Epithelial cell of prostate (primary cell): ENCODE data around the gene GRB14.
"Not testable (repeated sequence)": the region's sequence is repeated elsewhere in the genome, so short reads cannot be mapped to it uniquely, and the experiment has no call there.

ENCODE experiments used
- DNase-seq: peaks from one replicate; pipeline ENCODE4 v3.0.0-alpha.2; 2011; ENCODE audit warnings: low read depth, low spot score
- H3K27ac ChIP-seq: fragments of 450-650 bp; 2 replicates; pipeline ENCODE4 v1.5.1; 2017; ENCODE audit warnings: mild to moderate bottlenecking

Gene GRB14

DNA sequence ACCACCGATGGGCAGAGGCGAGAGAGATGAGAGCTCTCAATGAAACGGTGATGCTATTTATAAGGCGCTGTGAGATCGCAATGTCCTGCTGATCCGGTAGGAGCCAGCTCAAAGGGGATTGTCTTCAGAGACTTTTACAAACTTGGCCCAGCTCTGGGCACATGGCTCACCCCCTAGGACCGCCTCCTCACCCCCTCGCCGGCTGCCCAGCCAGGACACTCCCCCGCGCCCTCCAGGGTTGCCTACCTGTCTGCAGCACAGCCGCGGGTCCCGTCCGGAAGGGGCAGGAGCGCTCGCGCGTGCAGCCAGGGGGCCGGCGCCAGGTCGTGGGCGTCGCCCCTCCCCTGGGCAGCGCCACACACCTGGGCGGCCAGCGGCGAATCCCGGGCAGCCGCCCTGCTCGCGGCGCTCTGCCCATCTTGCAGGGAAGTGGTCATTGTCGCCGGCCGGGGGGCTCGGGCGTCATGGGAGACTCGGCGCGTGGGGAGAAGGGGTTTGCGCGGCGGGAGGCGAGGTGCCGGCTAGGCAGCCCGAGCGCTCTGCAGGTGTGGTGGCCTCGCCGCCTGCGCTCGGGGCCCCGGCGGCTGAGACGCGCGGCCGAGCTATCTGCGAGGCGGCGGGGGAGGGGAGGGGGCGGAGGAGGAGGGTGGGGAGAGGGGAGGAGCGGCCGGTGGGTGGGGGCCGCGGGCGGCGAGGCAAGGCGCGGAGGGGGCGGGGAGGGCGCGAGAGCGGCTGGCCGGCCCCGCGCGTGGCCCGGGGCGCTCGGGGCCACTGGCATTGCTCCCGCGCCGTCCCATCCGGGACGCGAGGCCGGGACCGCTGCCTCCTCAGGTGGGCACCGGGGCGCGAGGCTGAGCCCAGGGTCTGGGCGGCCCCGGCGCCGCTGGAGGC, at the start of gene GRB14:
Gene GRB14 (minus strand): TSS at position 610 of the 891 bp plus-strand sequence. CDS start 173 bp downstream, at position 437.
- no peak for DNase-seq
- H3K27ac ChIP-seq: no peak within 1 kb of the TSS

DNA sequence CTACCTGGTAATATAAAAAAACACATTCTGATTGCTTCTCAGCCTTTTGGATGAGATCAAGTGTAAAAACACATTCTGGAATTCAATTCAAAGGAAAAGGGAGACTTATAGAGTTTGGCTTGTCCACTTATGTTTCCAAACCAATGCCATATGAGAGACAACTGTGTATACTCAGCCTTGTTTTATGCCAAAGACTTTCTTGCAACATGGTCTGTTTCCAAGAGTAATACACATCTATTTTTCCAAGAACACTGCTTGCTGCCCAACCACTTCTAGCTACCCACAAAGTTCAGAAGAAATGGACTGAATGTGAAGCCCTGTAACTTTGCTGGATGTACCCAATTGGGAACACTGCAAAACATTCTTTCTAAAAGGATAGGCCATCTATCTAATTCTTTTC, 48.0 kb upstream of the GRB14 start:
- DNase-seq: no peak
- no peak overlapping the region for H3K27ac ChIP-seq

GRCh38 chr2:164667566-164667965, 46.3 kb upstream of the GRB14 start:
- no peak for DNase-seq
- no peak overlapping the region for H3K27ac ChIP-seq

- H3K27ac ChIP-seq: no peak overlapping the region
- no peak for DNase-seq
Observed at GRCh38 chr2:164664070-164664469, 42.8 kb upstream of the GRB14 start.

- DNase-seq: no peak
- no peak overlapping the region for H3K27ac ChIP-seq
Observed at GRCh38 chr2:164662868-164663631, 41.8 kb upstream of the GRB14 start.

DNA sequence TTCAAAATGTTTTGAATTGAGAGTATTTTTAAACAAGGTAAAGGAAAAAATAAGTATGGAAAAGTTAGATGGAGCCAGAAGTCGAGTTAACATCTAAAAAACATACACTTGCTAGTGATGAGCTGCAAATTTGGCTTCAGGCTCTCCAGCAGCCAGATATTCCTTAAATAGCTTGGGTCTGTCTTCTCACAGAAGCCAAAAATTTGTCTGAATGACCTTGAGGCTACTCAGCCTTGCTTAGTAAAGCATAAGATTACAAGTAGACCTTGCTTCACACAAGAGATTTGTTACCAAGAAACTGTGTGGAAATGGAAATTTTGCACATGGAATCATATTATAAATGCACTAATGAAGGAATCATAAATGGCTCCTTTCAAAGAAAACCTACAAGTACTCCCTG, 40.8 kb upstream of the GRB14 start:
- DNase-seq: no peak
- H3K27ac ChIP-seq: peak overlapping the region; percentile 13

DNA sequence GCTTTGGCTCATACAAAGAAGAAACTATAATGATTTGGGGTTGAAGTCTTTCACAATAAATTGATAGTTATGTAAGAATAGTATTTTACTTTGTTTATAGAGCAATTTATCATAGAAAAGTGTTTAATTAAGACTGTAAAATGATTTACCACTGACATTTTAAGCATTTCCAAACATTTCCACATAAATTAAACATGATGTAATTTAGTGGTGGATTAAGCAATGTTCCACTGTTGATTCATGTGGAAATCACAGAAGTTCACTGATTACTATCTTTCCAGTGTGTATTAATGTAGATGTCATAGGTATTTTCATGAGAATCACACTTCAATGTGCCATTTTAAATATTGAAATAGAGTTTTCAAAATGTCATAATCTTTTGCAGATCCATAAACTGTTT, 40.1 kb upstream of the GRB14 start:
- peak overlapping the region; percentile 13 for H3K27ac ChIP-seq
- no peak for DNase-seq

DNA sequence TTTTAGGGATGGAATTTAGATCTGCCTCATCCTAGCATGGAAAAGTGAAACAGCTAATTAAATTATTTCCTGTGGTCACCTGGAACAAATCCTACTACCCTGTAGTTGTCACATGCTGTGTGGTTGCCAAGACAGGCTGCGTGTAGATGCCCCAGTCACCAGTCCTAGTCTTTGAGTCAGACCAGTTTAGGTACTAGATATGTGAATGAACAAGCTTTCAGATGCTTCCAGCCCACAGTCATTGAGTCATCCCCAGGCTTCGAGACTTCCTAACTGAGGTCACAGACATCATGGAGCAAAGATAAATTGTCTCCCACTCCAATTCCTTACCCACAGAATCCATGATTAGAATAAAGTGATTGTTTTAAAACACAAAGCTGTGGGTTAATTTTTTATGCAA, 35.8 kb upstream of the GRB14 start:
- H3K27ac ChIP-seq: peak overlapping the region; percentile 40
- peak; percentile 91 for DNase-seq

DNA sequence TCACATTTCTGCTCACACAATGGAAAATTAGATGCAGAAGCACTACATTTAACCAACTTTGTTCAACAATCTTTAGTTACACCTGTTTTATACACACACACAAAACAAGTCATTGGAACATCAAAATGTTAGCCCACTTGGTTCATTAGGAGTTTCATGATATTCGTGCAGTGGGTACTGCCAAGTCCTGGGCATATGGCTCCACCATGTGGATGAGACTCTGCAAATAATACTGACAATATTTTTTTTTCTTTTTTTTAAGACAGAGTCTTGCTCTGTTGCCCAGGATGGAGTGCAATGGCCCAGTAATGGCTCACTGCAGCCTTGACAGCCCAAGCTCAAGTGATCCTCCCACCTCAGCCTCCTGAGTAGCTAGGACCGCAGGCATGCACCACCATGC, 34.5 kb upstream of the GRB14 start:
- no peak for DNase-seq
- no peak overlapping the region for H3K27ac ChIP-seq

DNA sequence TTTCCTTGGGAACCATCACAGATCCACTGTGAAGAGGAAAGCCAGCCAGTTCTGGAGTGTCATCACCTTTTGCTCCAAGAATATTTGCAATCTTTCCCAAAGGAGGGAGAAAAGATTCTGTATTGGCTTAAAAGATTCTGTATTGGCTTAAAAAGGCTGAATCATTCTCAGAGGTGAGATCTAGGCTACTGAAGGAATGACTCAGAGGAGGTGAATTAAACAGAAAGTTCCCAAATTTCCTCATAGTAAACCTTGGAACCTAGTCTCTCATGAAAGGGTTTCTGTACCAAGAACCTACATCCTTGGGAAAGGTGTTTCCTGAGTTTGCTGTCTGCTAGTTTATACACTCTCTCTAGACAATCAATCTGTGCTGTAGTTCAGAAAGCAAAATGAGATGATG, 34.1 kb upstream of the GRB14 start:
- DNase-seq: peak; percentile 10
- no peak overlapping the region for H3K27ac ChIP-seq

- no peak overlapping the region for H3K27ac ChIP-seq
- DNase-seq: no peak
Observed at GRCh38 chr2:164651361-164651760, 30.1 kb upstream of the GRB14 start.

- H3K27ac ChIP-seq: no peak overlapping the region
- no peak for DNase-seq
Observed at GRCh38 chr2:164644036-164644700, 22.9 kb upstream of the GRB14 start.

GRCh38 chr2:164642946-164643555, 21.8 kb upstream of the GRB14 start:
- no peak for DNase-seq
- H3K27ac ChIP-seq: no peak overlapping the region

- DNase-seq: no peak
Observed at GRCh38 chr2:164642268-164642667, 21.0 kb upstream of the GRB14 start.

DNA sequence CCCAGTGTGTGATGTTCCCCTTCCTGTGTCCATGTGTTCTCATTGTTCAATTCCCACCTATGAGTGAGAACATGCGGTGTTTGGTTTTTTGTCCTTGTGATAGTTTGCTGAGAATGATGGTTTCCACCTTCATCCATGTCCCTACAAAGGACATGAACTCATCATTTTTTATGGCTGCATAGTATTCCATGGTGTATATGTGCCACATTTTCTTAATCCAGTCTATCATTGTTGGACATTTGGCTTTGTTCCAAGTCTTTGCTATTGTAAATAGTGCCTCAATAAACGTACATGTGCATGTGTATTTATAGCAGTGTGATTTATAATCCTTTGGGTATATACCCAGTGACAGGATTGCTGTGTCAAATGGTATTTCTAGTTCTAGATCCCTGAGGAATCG, 7.0 kb upstream of the GRB14 start:
- not testable (repeated sequence) for H3K27ac ChIP-seq, DNase-seq

More at GRCh38 chr2:164642268-164642667, 21.0 kb upstream of the GRB14 start:
- no peak overlapping the region for H3K27ac ChIP-seq

DNA sequence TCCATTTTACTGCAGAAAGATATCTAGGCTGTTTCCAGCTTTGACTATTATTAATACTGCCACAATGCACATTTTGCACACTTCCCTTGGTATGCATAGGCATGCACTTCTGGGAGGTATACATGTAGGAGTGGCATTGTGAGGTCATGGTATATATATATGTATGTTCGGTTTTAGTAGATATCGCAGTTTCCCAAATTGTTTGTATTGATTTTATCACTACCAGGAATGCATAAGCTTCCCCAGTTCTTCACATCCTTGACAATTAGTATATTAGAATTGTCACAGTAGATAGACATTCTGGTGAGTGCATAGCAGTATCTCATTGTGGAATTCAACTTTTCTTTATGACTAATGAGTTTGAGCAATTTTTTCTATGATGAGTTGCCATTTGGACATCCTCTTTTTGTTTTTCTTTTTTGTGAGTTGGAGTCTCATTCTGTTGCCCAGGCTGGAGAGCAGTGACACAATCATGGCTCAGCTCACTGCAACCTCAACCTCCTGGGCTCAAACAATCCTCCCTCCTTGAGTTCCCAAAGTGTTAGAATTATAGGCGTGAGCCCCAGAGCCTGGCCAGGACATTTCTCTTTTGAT, 4.2 kb upstream of the GRB14 start:
- peak overlapping the region; percentile 14 for H3K27ac ChIP-seq
- DNase-seq: peak; percentile 8

- no peak for DNase-seq
Observed at GRCh38 chr2:164624316-164624715, 3.0 kb upstream of the GRB14 start.

GRCh38 chr2:164622338-164623106, 1.2 kb upstream of the GRB14 start:
- H3K27ac ChIP-seq: no peak overlapping the region
- DNase-seq: no peak

More at GRCh38 chr2:164624316-164624715, 3.0 kb upstream of the GRB14 start:
- H3K27ac ChIP-seq: no peak overlapping the region

DNA sequence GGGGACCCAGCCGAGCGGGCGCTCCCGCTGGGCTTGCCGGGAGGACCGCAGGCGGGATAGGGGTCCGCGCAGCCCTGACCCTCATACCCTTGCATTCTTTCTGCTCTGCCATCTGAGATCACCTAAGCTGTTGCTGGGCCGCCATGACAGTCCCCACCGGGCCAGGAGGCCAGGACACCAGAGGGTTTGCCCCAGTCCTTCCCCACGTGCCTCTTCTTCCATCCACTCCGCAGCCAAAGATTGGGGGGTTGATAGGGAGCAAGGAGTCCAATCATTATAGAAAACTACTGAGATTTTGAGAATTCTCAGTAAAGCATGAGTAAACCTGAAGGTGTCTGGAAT, 453 bp upstream of the GRB14 start:
- no peak overlapping the region for H3K27ac ChIP-seq
- DNase-seq: no peak
